Measurements from ENCODE around the gene RGL3.
"Not testable (repeated sequence)": the region's sequence is repeated elsewhere in the genome, so short reads cannot be mapped to it uniquely, and the experiment has no call there.

Gene RGL3

GRCh38 chr19:11356074-11356397 lies 63.1 kb downstream of the RGL3 start:
- DNase-seq: no peak

DNA sequence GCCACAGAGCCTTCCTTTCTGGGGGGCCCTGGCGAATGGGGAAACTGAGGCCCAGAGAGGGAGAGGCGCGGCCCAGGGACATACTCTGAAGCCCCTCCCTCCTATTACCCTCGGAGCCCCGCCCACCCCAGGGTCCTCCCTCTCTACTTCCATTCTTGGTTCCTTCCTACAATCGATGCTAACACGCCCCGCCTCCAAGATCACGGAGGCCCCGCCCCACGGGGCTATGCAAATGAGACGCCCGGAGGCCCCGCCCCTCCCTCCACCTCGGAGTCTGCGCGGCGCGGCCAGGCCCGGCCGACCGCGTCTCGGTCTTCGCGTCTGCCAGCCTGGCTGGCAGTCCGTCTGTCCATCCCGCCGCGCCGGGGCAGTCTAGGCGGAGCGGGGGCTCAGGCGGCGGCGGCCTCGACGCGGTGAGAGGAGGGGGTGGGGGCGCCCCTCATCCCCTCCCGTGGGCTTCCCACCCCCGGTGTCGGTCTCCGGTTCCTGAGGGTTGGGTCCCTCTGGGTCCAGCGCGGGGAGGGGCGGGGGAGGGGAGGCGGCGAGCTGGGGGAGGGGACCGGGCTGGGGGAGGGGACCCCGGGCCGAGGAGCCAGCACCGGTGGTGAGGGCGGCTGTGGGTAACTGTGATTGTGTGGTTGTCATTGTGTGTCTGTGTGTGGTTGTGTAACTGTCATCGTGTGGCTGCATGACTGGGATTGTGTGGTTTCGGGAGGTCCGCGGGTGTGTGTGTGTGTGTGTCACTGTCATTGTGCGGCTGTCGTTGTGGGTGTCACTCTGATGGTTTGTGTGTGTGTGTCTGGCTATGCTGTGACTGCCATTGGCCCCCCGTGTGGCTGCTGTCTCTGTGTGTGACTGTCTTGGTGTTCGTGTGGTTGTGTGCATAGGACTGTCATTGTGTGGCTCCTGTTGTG lies 63.7 kb downstream of the RGL3 start, which contains the start of gene PLPPR2:
Gene PLPPR2, plus strand, starts transcription at position 273 of the 914 bp plus-strand sequence. CDS start 2,242 bp downstream, outside the sequence.
- DNase-seq: peak; percentile 95

DNA sequence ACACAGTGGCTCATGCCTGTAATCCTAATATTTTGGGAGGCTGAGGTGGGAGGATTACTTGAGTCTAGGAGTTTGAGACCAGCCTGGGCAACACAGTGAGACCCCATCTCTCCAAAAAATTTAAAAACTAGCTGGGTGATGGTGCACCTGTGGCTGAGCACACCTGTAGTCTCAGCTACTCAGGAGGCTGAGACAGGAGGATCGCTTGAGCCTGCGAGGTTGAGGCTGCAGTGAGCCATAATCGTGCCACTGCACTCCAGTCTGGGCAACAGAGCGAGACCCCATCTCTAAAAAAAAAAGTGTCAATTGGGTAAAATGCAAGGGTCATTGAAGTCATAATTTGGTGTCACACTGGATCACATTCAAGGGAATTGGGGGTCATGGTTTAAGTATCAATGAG lies 65.0 kb downstream of the RGL3 start:
- DNase-seq: not testable (repeated sequence)

- no peak for DNase-seq
Measured at GRCh38 chr19:11349171-11349570, 69.9 kb downstream of the RGL3 start.

- DNase-seq: no peak
Measured at GRCh38 chr19:11347546-11348039, 71.5 kb downstream of the RGL3 start.

GRCh38 chr19:11346104-11346940 lies 72.8 kb downstream of the RGL3 start, which contains the start of the genes CCDC159 and TMEM205:
TSS of gene CCDC159 (plus strand) at chr19:11346519. CDS start at chr19:11346607, 88 bp downstream.
TSS of gene TMEM205 (minus strand) at chr19:11346268. CDS start at chr19:11345619, 649 bp downstream.
- peak; percentile 99 for DNase-seq

- peak; percentile 57 for DNase-seq
Measured at GRCh38 chr19:11345122-11345803, 73.9 kb downstream of the RGL3 start.
